Gastroesophageal sphincter (tissue), 3 donors: ENCODE results near the gene ORC6.

Experiments used
- CTCF ChIP-seq, 4 experiments: fragments of 200-600 bp in 2 of 4; fragments of 450-650 bp in 2 of 4; sonication (generic) in 1 of 4; IDR thresholded peaks; one replicate each; pipeline ENCODE4 v1.5.1; 2017 to 2019; ENCODE audit warnings: antibody characterized with exemption in 4 of 4, mild to moderate bottlenecking in 2 of 4, moderate library complexity in 2 of 4
- EP300 ChIP-seq: sonication (generic); formaldehyde crosslinking; IDR thresholded peaks from one replicate; pipeline ENCODE4 v1.6.1; 2017; ENCODE audit warnings: antibody characterized with exemption, mild to moderate bottlenecking
- POLR2AphosphoS5 ChIP-seq: sonication (generic); formaldehyde crosslinking; IDR thresholded peaks from one replicate; pipeline ENCODE4 v1.6.1; 2017; ENCODE audit warnings: antibody characterized with exemption

GRCh38 chr16:46745617-46746016 is 56.2 kb downstream of the ORC6 start:
- no peak for TF ChIP-seq CTCF (IDR thresholded peaks at IDR 0.05)
- no peak for TF ChIP-seq EP300
- TF ChIP-seq POLR2AphosphoS5 = no peak
